NB4 (cell line): ENCODE measurements around the gene KCTD6.

ENCODE experiments used
- CTCF ChIP-seq: IDR thresholded peaks from one replicate; pipeline ENCODE4 v1.5.1; 2012; ENCODE audit warnings: low read depth, low read length
- MAX ChIP-seq: IDR thresholded peaks from 2 replicates; pipeline ENCODE4 v1.6.1; 2011; ENCODE audit warnings: low read depth, low read length
- POLR2A ChIP-seq: IDR thresholded peaks from 2 replicates; pipeline ENCODE4 v1.6.1; 2011; ENCODE audit warnings: mild to moderate bottlenecking; ENCODE audit not compliant: insufficient read length; ENCODE audit errors: extremely low read depth

- TF ChIP-seq CTCF (no peak), POLR2A (no peak), MAX (no peak)
Observed at GRCh38 chr3:58485801-58486435, 6.0 kb upstream of the KCTD6 start.
